WTC11 (cell line): ENCODE measurements around the gene RPS21.

Experiments
- CBFB ChIP-seq: sonication (generic); formaldehyde crosslinking; IDR thresholded peaks from 2 replicates; pipeline ENCODE4 v1.8.1; 2022; ENCODE audit warnings: mild to moderate bottlenecking, low read depth, missing genetic modification reagents
- CTCF ChIP-seq: fragments of 200-600 bp; IDR thresholded peaks from 2 replicates; pipeline ENCODE4 v1.8.0; 2022; ENCODE audit warnings: antibody characterized with exemption

GRCh38 chr20:62413025-62413570 is 26.2 kb downstream of the RPS21 start:
- TF ChIP-seq CTCF (no peak), CBFB (CRISPR knock-in tag) (no peak)
